Globus pallidus (tissue), 1 donor: ENCODE measurements around the gene RNF169.
"Not testable (repeated sequence)": the region's sequence is repeated elsewhere in the genome, so short reads cannot be mapped to it uniquely, and the experiment has no call there.

ENCODE experiments used
- DNase-seq: peaks from one replicate; pipeline ENCODE4 v3.0.0-alpha.2; 2015; ENCODE audit warnings: low spot score

Gene RNF169

GRCh38 chr11:74726547-74727182 is 22.0 kb upstream of the RNF169 start:
- DNase-seq = peak; percentile 79

DNA sequence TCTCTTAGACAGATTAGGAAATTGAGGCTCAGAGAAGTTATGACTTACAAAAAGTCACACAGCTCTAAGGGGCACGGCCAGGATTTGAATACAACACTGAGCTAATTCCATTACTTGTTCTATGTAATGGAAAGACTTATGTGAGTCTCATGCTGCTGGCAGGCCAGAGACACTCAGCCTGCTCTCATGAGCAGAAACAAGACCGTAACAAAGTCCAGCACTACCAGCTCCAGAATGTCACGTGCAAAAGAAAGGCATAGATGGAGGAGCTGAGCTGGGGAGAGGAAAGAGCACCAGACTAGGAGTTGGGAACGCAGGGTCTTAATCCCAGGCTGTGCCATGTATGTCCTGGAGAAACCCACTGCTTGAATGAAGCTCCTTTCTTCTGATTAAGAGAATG is 19.3 kb upstream of the RNF169 start:
- DNase-seq = no peak

- DNase-seq = no peak
Measured at GRCh38 chr11:74730571-74731260, 17.9 kb upstream of the RNF169 start.

- DNase-seq = no peak
Measured at GRCh38 chr11:74731301-74732094, 17.2 kb upstream of the RNF169 start, which contains the start of gene CHRDL2. Gene CHRDL2 (minus strand): TSS chr11:74731426. CDS start chr11:74730888, 538 bp downstream.

- DNase-seq = no peak
Measured at GRCh38 chr11:74734559-74734925, 14.1 kb upstream of the RNF169 start.

DNA sequence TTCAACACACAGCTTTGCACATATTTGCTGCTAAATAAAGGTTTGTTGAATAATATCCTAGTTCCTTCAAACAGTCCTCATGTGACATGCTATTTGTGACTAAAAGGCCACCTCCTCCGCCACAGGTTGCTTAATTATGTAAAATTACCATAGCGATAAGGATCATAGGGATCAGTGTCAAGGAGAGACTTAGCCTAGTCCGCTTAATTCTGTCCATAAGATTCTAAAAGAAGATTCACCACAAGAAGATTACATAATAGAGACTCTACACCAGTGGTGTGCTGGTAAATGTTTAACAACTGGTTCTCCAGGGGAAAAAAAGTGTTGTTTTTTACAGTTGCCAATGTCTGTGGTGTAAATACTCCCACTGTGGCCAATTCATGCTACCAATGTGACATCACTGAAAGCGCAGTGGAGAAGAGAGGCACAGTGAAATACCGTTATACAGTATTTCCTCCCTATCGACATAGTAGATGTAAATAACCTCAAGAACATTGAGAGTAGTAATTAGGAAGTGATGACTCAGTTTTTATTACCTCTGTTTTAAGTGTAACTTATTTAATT is 13.2 kb upstream of the RNF169 start:
- DNase-seq = no peak

DNA sequence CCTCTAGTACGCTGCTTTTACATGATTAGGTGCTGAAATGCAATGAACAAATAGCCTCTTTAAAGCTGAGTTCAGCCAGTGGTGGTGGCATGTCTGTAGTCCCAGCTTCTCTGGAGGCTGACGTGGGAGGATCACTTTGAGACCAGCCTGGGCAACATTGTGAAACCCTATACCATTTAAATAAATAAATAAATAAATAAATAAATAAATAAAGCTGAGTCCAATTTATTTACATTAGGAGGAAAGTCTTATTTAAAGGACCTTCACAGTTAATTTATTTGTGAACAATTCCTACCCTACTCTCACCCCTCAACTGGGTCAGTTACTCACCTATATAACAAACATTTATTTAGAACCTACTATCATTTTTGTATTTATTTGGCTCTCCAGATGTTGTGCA is 12.6 kb upstream of the RNF169 start:
- DNase-seq = no peak

- DNase-seq = peak; percentile 56
Measured at GRCh38 chr11:74739546-74740270, 8.9 kb upstream of the RNF169 start.

GRCh38 chr11:74742070-74742469 is 6.6 kb upstream of the RNF169 start:
- DNase-seq = no peak

DNA sequence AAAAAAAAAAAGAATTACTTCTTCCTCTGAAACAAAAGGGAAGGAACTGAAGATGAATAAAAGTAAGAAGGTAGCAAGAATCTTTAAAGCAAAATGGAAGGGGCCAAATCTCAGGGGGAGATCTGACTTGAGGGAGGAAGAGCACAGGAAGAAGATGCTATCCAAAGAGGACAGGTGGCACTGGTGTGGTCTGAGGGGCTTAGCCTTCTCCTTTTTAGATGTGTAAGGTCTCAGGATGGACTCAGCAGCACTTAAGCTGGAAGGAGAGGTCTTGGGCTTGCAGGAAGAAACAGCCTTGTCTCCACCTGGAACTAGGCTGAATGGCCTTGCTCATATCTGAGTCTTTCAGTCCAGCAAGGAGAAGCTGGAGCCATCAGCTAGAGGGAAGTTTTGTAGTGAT is 5.0 kb upstream of the RNF169 start:
- DNase-seq = no peak

- no peak for DNase-seq
Measured at GRCh38 chr11:74744277-74744676, 4.4 kb upstream of the RNF169 start.

GRCh38 chr11:74746868-74747267 is 1.8 kb upstream of the RNF169 start:
- DNase-seq = no peak

DNA sequence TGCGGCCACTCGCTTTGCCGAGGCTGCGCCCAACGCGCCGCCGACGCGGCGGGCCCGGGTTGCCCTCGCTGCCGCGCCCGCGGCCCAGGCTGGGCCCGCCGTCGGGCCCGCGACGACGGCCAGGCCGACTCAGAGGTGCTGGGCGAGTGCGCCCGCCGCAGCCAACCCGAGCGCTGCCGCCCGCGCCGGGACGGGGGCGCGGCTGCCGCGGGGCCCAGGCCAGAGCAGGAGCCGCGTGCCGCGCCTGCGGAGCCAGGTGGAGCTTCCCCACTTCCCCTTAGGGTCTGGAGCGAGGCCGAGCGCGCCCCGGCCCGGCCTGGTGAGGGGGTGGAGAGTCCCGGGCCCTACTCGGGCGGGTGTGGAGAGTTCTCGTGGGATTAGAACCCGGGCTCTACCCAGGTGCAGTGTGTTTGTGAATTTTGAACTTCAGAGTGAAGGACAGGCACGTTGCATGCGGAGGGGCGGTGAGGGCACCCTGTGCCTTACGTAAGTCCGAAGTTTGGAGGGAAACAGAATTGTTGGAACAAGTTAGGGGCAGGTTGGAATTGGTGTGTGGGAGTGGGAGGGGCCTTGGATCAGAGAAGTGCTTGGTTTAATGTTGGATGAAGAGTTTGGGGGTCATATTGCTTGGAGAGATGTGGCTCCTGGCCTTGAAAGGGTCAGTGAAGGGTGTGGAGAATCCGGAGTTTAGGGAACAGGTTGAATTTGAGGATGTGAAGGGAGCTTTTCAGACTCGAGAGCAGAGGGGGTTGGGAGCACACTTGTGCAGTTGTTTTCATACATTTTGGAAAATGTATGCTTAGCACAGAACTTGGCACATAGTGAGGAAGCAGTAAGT is 697 bp downstream of the RNF169 start:
- DNase-seq = peak; percentile 42

DNA sequence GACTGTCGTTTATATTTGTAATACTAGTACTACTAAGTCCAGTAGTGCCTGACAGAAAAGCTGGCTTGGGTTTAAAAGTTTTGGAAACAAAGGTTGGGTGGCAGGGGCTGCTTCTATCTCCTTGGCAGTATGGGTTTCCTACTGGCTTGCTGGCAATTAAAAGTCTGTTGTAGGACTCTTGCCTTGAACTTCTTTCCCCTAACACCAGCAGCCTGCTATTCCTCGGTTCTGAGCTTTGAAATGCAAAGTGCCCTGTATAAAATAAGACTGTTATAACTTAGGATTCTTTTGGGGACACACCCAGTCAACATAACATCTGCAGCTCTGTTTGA is 1.3 kb downstream of the RNF169 start:
- DNase-seq = no peak

DNA sequence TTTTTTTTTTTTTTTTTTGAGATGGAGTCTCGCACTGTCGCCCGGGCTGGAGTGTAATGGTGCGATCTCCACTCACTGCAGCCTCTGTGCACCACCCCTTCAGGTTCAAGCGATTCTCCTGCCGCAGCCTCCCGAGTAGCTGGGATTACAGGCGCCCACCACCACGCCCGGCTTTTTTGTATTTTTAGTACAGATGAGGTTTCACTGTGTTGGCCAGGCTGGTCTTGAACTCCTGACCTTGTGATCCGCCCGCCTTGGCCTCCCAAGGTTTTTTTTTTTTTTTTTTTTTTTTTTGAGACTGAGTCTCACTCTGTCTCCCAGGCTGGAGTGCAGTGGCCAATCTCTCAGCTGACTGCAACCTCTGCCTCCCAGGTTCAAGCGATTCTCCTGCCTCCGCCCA is 1.9 kb downstream of the RNF169 start:
- DNase-seq = not testable (repeated sequence)

- no peak for DNase-seq
Measured at GRCh38 chr11:74751303-74751702, 2.7 kb downstream of the RNF169 start.

- DNase-seq = no peak
Measured at GRCh38 chr11:74754507-74755252, 6.0 kb downstream of the RNF169 start.

DNA sequence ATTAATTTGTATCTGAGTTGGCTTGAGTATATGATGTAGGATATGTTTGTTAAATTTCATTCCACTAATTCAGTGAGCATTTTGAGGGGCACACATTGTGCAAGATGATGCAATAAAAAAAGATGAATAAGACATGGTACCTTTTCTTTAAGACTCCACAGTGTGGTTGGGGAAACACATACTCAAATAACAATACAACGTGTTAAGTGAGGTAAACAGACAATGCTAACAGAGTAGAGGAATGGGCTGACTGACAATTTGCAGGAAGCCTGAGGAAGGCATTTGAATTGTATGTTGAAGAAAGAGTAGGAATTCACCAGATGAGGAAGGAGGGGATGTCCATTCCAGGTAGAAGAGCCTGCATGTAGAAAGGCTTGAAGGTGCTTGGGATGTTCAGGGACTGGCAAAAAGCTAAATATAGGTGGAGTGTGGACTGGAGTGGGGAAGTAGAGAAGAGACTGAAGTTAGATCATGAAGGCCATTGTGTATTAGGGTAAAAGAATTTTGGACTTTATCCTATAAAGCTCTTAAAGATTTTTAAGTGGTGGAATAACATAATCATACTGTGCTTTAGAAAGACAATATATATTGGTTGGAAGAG is 6.8 kb downstream of the RNF169 start:
- DNase-seq = no peak

- no peak for DNase-seq
Measured at GRCh38 chr11:74756571-74756970, 7.9 kb downstream of the RNF169 start.

GRCh38 chr11:74766905-74767304 is 18.3 kb downstream of the RNF169 start:
- DNase-seq = no peak
